Skeletal muscle tissue (tissue), 4 donors: ENCODE data around the gene PTPN4. TPM values are rescaled to one million over a fixed set of nuclear protein-coding genes. Genes with fewer than 3 reads are reported as not detected.

Source experiments
- H3K27ac ChIP-seq: one replicate; pipeline ENCODE4 v1.7.0; 2013; ENCODE audit warnings: mild to moderate bottlenecking, low read depth, low read length, inconsistent platforms
- H3K27me3 ChIP-seq, 3 donors: one replicate each; pipeline ENCODE4 v1.7.0; 2013; ENCODE audit warnings: low read length in 3 of 3; ENCODE audit not compliant: control insufficient read depth in 3 of 3, insufficient read depth in 3 of 3
- H3K36me3 ChIP-seq, 3 donors: one replicate each; pipeline ENCODE4 v1.7.0; 2013; ENCODE audit warnings: low read length in 3 of 3; ENCODE audit not compliant: control insufficient read depth in 3 of 3, insufficient read depth in 3 of 3
- H3K4me1 ChIP-seq, 3 donors: one replicate each; pipeline ENCODE4 v1.7.0; 2013; ENCODE audit warnings: low read length in 3 of 3, mild to moderate bottlenecking in 3 of 3; ENCODE audit not compliant: control insufficient read depth in 3 of 3, insufficient read depth in 3 of 3
- H3K4me3 ChIP-seq, 3 donors: one replicate each; pipeline ENCODE4 v1.7.0; 2013; ENCODE audit warnings: low read length in 3 of 3
- H3K9ac ChIP-seq, 3 donors: one replicate each; pipeline ENCODE4 v1.7.0; 2013; ENCODE audit warnings: low read length in 3 of 3, mild to moderate bottlenecking in 3 of 3, moderate library complexity in 2 of 3, low read depth in 1 of 3
- H3K9me3 ChIP-seq, 3 donors: one replicate each; pipeline ENCODE4 v1.7.0; 2013; ENCODE audit warnings: low read length in 3 of 3; ENCODE audit not compliant: control insufficient read depth in 3 of 3
- total RNA-seq: library from RNA; depleted of rRNA; stranded (reverse); fragments of >200 nt; gene quantifications from one replicate; pipeline ENCODE4 v1.2.3, GENCODE V29; 2014
- donor health status: Osteomylitis.

PTPN4 gene
- total RNA-seq, 1 donor from 2014 or later = 37.1 TPM

DNA sequence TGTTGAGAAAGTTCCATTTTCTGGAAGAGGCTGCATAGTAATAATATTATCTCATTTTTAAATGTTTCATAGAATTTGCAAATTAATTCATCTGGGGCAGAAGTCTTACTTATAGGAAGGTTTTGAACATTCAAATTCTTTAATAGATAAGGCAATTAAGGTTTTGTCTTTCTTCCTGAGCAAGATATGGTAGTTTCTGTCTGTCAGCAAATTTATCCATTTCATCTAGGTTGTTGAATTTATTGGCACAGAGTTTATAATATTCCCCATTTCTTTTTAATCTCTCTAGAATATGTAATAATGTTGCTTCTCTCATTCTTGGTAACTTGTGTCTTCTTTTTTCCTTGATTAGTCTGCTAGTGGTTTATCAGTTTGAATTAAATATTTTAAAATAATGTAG, 163.0 kb downstream of the PTPN4 start:
- no peaks in the 10 kb centered on the region for H3K9me3 ChIP-seq
- H3K27me3 ChIP-seq = no peaks in the 10 kb centered on the region
- H3K4me3 ChIP-seq = no peak overlapping the region
- peaks cover 0 to 3% (median 0%) of the 10 kb centered on the region in 3 donors for H3K36me3 ChIP-seq
- no peak overlapping the region for H3K27ac ChIP-seq
- H3K9ac ChIP-seq = no peak overlapping the region
- H3K4me1 ChIP-seq = no peaks in the 10 kb centered on the region

DNA sequence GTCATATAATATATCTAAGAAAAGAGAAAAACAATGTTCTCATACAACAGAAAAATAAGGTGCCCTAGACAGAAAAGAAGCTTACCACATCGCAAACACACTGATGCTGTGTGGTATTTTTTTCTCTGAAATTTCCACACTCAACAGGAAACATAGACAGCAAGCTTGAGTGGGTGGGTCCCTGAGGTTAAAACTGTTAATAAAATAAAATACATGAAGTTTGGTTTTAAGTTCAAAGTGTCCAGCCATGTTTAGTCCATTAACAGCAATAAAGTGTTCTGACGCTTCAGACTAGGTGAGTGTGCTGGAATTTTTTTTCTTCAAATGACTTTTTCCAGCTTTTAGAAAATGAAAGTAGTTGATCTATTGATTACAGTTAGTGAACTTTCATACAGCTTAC, 169.8 kb downstream of the PTPN4 start:
- Histone ChIP-seq H3K4me1 (no peaks in the 10 kb centered on the region), H3K9me3 (no peaks in the 10 kb centered on the region), H3K27me3 (no peaks in the 10 kb centered on the region), H3K9ac (no peak overlapping the region), H3K27ac (no peak overlapping the region), H3K36me3 (peaks cover 0 to 7% (median 5%) of the 10 kb centered on the region in 3 donors), H3K4me3 (no peak overlapping the region)

DNA sequence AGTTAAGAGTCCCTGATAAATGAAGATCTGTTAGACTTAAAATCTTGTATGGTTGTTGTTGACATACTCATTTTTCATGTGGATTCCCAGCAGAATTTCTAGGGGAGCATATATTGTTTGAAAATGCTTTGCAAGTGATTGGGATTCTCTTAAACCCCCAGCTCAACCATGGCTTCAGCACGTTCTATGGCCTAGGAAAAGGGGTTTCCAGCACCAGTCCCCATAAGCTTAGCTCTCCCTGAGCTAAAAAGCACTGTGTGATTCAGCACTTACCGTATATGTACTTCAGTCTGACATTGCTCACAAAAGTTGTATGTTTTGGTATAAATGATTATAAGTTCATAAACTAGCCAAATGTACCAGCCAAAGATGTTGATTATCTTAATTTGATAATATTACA, 173.1 kb downstream of the PTPN4 start:
- H3K36me3 ChIP-seq = peaks cover 0 to 10% (median 7%) of the 10 kb centered on the region in 3 donors

DNA sequence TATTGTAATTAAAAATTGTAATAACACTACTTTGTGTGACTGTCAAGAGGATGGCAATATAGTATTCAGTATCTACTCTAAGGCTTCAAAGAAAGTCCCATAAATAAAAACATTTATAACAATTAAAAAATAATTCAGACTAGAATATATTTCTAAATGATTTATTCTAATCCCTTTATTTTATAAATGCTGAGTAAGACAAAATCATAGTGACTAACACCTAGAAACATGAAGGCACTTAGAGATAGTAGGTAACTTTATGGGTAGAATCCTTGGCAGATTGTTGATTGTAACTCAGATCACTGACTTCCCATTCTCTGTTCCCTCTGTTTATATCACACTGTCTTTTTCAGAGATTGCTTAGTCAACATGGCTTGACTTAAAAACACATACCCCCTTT, 174.6 kb downstream of the PTPN4 start:
- Histone ChIP-seq H3K9me3 (no peaks in the 10 kb centered on the region), H3K27me3 (no peaks in the 10 kb centered on the region), H3K27ac (no peak overlapping the region), H3K4me1 (no peaks in the 10 kb centered on the region), H3K4me3 (no peak overlapping the region), H3K9ac (no peak overlapping the region), H3K36me3 (peaks cover 0 to 10% (median 9%) of the 10 kb centered on the region in 3 donors)

More for the DNA sequence above, 173.1 kb downstream of the PTPN4 start:
- Histone ChIP-seq H3K4me1 (no peaks in the 10 kb centered on the region), H3K27ac (no peak overlapping the region), H3K27me3 (no peaks in the 10 kb centered on the region), H3K9ac (no peak overlapping the region), H3K4me3 (no peak overlapping the region), H3K9me3 (no peaks in the 10 kb centered on the region)

DNA sequence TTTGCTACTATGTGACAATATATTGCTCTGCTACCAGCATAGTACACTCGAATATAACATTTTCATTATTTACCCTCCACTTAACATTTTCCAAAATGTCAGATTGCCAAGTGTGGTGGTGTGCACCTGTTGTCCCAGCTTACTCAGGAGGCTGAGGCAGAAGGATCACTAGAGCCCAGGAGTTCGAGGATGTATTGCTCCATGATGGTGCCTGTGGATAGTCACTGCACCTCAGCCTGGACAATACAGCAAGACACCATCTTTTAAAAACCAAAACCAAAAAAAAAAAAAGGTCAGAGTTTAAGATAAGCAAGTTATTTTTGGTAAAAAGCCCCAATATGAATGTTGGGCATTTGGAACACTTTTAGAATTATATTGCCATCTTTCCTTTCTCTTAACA, 178.0 kb downstream of the PTPN4 start:
- Histone ChIP-seq H3K4me3 (no peak overlapping the region), H3K9ac (no peak overlapping the region), H3K27ac (no peak overlapping the region), H3K9me3 (no peaks in the 10 kb centered on the region), H3K36me3 (peaks cover 0 to 9% (median 5%) of the 10 kb centered on the region in 3 donors), H3K27me3 (no peaks in the 10 kb centered on the region), H3K4me1 (peaks cover 0 to 9% (median 0%) of the 10 kb centered on the region in 3 donors)

DNA sequence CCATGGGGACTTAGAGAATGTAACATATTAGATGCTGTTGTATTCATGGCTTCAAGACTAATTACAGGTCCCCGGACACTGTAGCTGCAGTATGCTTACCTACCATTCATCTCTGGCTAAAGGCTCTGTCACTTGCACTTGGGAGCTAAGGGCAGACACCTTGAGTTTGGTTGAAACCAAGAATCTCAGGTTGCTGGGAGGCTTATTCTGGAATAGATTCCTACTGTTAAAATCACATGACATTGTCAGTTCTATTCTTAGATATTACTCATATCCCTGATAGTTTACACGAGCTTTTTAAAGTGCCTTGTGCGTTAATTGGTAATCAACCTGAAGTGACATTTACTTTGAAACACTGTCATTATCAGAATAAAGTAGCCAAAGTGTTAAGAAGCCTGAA, 180.2 kb downstream of the PTPN4 start:
- Histone ChIP-seq H3K9ac (no peak overlapping the region), H3K4me1 (peaks cover 0 to 9% (median under 1%) of the 10 kb centered on the region in 3 donors), H3K27me3 (no peaks in the 10 kb centered on the region), H3K36me3 (peaks cover 0 to 5% (median 3%) of the 10 kb centered on the region in 3 donors), H3K27ac (peak overlapping the region; percentile 21), H3K9me3 (no peaks in the 10 kb centered on the region), H3K4me3 (peak overlapping the region in 1 of 3 donors; percentile 23)

DNA sequence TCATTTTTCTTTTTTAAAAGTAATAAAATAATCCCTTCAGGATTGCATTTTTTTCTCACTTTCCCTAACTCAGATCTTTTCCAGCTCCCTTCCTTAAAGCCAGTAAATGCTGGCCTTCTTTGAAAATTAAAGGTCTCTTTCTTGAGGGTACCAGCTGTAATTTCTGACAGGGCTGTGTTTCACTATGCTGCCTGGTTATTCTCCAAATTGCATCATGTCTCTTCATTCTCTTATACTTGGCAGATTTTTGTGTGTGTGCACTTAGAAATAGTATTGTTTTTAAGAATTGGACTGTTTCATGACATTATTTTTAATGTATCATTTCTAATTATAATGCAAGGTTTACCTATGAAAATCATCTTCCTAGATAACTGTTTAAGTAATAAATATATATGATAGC, 181.1 kb downstream of the PTPN4 start:
- Histone ChIP-seq H3K9ac (no peak overlapping the region), H3K4me3 (no peak overlapping the region), H3K27ac (no peak overlapping the region), H3K4me1 (peaks cover 0 to 9% (median 2%) of the 10 kb centered on the region in 3 donors), H3K9me3 (no peaks in the 10 kb centered on the region), H3K27me3 (no peaks in the 10 kb centered on the region), H3K36me3 (peaks cover 0 to 5% (median 4%) of the 10 kb centered on the region in 3 donors)

DNA sequence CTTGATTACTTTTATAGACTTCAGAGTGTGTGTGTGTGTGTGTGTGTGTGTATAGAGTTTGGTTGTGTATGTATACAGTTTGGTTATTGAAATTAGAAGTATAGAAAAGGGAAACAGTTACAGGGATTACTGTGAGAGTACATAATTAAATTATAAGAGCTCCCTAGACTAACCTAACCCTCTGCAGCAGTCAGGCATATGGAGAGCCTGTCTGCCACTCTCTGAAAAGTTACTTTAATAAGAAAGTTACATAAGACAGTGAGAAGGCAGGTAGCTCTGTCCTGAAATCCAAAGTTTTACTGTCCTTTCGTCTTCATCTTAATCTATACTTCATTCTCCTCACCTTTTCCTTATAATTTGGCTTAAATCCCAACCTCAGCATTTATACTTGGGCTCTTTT, 181.7 kb downstream of the PTPN4 start:
- H3K27me3 ChIP-seq = no peaks in the 10 kb centered on the region
- no peaks in the 10 kb centered on the region for H3K9me3 ChIP-seq
- H3K4me3 ChIP-seq = no peak overlapping the region
- peaks cover 0 to 5% (median 4%) of the 10 kb centered on the region in 3 donors for H3K36me3 ChIP-seq
- H3K4me1 ChIP-seq = peaks cover 0 to 9% (median 2%) of the 10 kb centered on the region in 3 donors
- H3K27ac ChIP-seq = no peak overlapping the region
- H3K9ac ChIP-seq = no peak overlapping the region

DNA sequence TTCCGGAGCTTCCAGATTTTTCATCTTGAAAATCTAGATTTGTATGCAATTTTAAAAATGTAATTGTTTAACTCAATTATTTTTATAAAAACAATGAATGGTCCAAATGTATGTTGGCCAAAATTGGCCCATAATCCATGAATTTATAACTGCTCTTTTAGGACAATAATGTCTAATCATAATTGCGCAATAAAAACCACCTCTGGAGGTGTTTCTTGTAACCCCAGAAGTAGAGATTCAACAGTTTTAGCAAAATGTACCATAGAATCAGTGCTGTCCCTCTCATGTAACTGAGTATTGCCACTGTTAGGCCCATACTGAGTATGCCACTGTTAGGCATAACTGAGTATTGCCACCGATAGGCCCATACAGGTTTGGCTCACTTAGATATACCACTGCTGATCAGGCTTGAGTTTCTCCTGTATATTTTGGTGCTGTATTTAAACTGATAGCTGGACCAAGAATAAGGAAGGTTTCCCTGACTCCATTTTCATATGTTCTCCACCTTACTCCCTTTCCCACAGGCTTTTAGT, 182.3 kb downstream of the PTPN4 start:
- Histone ChIP-seq H3K36me3 (peaks cover 0 to 10% (median 5%) of the 10 kb centered on the region in 3 donors), H3K4me1 (peaks cover 0 to 9% (median 2%) of the 10 kb centered on the region in 3 donors), H3K9ac (no peak overlapping the region), H3K27ac (no peak overlapping the region), H3K4me3 (no peak overlapping the region), H3K9me3 (no peaks in the 10 kb centered on the region), H3K27me3 (no peaks in the 10 kb centered on the region)

DNA sequence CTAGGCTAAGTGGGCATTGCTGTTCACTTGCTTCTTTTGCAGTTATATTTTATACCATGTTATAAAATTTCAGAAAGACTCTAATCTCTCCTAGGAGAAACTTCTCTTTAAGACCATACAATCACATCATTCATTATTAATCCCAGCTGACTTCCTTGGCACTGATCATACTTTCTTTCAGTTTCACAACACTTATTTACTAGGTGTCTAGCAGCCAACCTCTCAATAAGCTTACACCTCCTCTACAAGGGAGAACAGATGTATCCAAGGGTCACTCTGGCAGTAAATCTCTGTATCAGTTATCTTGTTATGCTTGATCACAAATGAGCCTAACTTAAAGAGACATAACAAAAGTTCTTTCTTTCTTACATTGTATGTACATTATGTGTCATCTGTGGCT, 183.3 kb downstream of the PTPN4 start:
- no peaks in the 10 kb centered on the region for H3K27me3 ChIP-seq
- H3K4me3 ChIP-seq = no peak overlapping the region
- peaks cover 0 to 15% (median 0%) of the 10 kb centered on the region in 3 donors for H3K36me3 ChIP-seq
- peaks cover 0 to 9% (median 2%) of the 10 kb centered on the region in 3 donors for H3K4me1 ChIP-seq
- no peaks in the 10 kb centered on the region for H3K9me3 ChIP-seq
- no peak overlapping the region for H3K27ac ChIP-seq
- no peak overlapping the region for H3K9ac ChIP-seq
